H9 (cell line): ENCODE data around the gene BRCA1. TPM values are rescaled to one million over a fixed set of nuclear protein-coding genes. Genes with fewer than 3 reads are reported as not detected.
"Not testable (repeated sequence)": the region's sequence is repeated elsewhere in the genome, so short reads cannot be mapped to it uniquely, and the experiment has no call there.

ENCODE experiments used
- DNase-seq: peaks from one replicate; pipeline ENCODE4 v3.0.0-alpha.2; 2017
- H2AFZ ChIP-seq: one replicate; pipeline ENCODE4 v1.6.1; 2013; ENCODE audit warnings: mild to moderate bottlenecking, low read length, control low read depth, moderate library complexity
- H2AK5ac ChIP-seq: 2 replicates; pipeline ENCODE4 v1.6.1; 2013; ENCODE audit warnings: low read length, control low read depth, mixed read lengths; ENCODE audit not compliant: insufficient read length
- H2BK120ac ChIP-seq: one replicate; pipeline ENCODE4 v1.6.1; 2013; ENCODE audit warnings: low read depth, mild to moderate bottlenecking, low read length, control low read depth, inconsistent platforms; ENCODE audit not compliant: poor library complexity, severe bottlenecking
- H2BK12ac ChIP-seq: 2 replicates; pipeline ENCODE4 v1.6.1; 2013; ENCODE audit warnings: low read length, control low read depth, mixed read lengths, low read depth; ENCODE audit not compliant: insufficient read length
- H2BK15ac ChIP-seq: 2 replicates; pipeline ENCODE4 v1.6.1; 2013; ENCODE audit warnings: low read depth, low read length, control low read depth
- H2BK20ac ChIP-seq: one replicate; pipeline ENCODE4 v1.6.1; 2013; ENCODE audit warnings: low read depth, mild to moderate bottlenecking, low read length, control low read depth, inconsistent platforms; ENCODE audit not compliant: poor library complexity, severe bottlenecking
- H2BK5ac ChIP-seq: 2 replicates; pipeline ENCODE4 v1.6.1; 2013; ENCODE audit warnings: low read length, control low read depth, mixed read lengths; ENCODE audit not compliant: insufficient read length
- H3K14ac ChIP-seq: 2 replicates; pipeline ENCODE4 v1.6.1; 2013; ENCODE audit warnings: low read length, control low read depth; ENCODE audit not compliant: insufficient read depth
- H3K18ac ChIP-seq: 2 replicates; pipeline ENCODE4 v1.6.1; 2013; ENCODE audit warnings: low read depth, mild to moderate bottlenecking, mixed read lengths, low read length, control low read depth; ENCODE audit not compliant: insufficient read length
- H3K23ac ChIP-seq: 2 replicates; pipeline ENCODE4 v1.6.1; 2013; ENCODE audit warnings: low read length, control low read depth, mixed read lengths, low read depth; ENCODE audit not compliant: insufficient read length
- H3K23me2 ChIP-seq: 2 replicates; pipeline ENCODE4 v1.6.1; 2013; ENCODE audit warnings: low read depth, mild to moderate bottlenecking, mixed read lengths, low read length, control low read depth; ENCODE audit not compliant: insufficient read length, poor library complexity, severe bottlenecking
- H3K27ac ChIP-seq: 2 replicates; pipeline ENCODE4 v1.5.1; 2013; ENCODE audit warnings: low read length, control low read depth, mixed read lengths, low read depth; ENCODE audit not compliant: insufficient read length
- H3K27me3 ChIP-seq: 2 replicates; pipeline ENCODE4 v1.6.1; 2013; ENCODE audit warnings: low read length, control low read depth, inconsistent platforms; ENCODE audit not compliant: insufficient read depth
- H3K4ac ChIP-seq: 2 replicates; pipeline ENCODE4 v1.6.1; 2013; ENCODE audit warnings: low read depth, mild to moderate bottlenecking, control low read depth, inconsistent platforms, low read length, moderate library complexity
- H3K4me1 ChIP-seq: 2 replicates; pipeline ENCODE4 v1.6.1; 2013; ENCODE audit warnings: low read length, control low read depth, inconsistent platforms; ENCODE audit not compliant: insufficient read depth
- H3K4me2 ChIP-seq: 2 replicates; pipeline ENCODE4 v1.6.1; 2013; ENCODE audit warnings: low read length, control low read depth, mixed read lengths; ENCODE audit not compliant: insufficient read length, insufficient read depth
- H3K56ac ChIP-seq: 2 replicates; pipeline ENCODE4 v1.6.1; 2013; ENCODE audit warnings: low read depth, mild to moderate bottlenecking, mixed read lengths, low read length, control low read depth; ENCODE audit not compliant: insufficient read length
- H3K79me1 ChIP-seq: 2 replicates; pipeline ENCODE4 v1.6.1; 2013; ENCODE audit warnings: low read depth, mild to moderate bottlenecking, moderate library complexity, low read length, control low read depth, inconsistent platforms; ENCODE audit not compliant: insufficient read depth, poor library complexity, severe bottlenecking
- H3K79me2 ChIP-seq: 2 replicates; pipeline ENCODE4 v1.6.1; 2013; ENCODE audit warnings: low read length, control low read depth, inconsistent platforms; ENCODE audit not compliant: insufficient read depth
- H3K9ac ChIP-seq: 2 replicates; pipeline ENCODE4 v1.6.1; 2013; ENCODE audit warnings: low read length, control low read depth, mixed read lengths; ENCODE audit not compliant: insufficient read length; ENCODE audit errors: extremely low read depth
- H3K9me3 ChIP-seq: one replicate; pipeline ENCODE4 v1.6.1; 2013; ENCODE audit warnings: low read depth, low read length, inconsistent platforms; ENCODE audit not compliant: control insufficient read depth
- H3T11ph ChIP-seq: one replicate; pipeline ENCODE4 v1.6.1; 2013; ENCODE audit warnings: mild to moderate bottlenecking, low read length, control low read depth, inconsistent platforms
- H4K20me1 ChIP-seq: one replicate; pipeline ENCODE4 v1.6.1; 2013; ENCODE audit not compliant: control insufficient read depth, insufficient read length, insufficient read depth
- H4K5ac ChIP-seq: 2 replicates; pipeline ENCODE4 v1.6.1; 2013; ENCODE audit warnings: low read depth, mild to moderate bottlenecking, mixed read lengths, low read length, control low read depth; ENCODE audit not compliant: insufficient read length
- H4K8ac ChIP-seq: replicated peaks from 2 replicates; pipeline ENCODE4 v1.6.1; 2013; ENCODE audit warnings: low read length, control low read depth, mixed read lengths, low read depth; ENCODE audit not compliant: insufficient read length
- H4K91ac ChIP-seq: 2 replicates; pipeline ENCODE4 v1.6.1; 2013; ENCODE audit warnings: low read depth, mild to moderate bottlenecking, moderate library complexity, mixed read lengths, low read length, control low read depth; ENCODE audit not compliant: insufficient read length
- H3K27ac Mint-ChIP-seq, 3 experiments: 2 replicates in 2 of 3; 3 replicates in 1 of 3; pipeline ENCODE4 v1.8.0; 2020 to 2021; ENCODE audit warnings: mixed read lengths in 3 of 3, mild to moderate bottlenecking in 1 of 3, moderate library complexity in 1 of 3
- H3K27me3 Mint-ChIP-seq: 2 replicates; pipeline ENCODE4 v1.8.0; 2021; ENCODE audit warnings: low read depth, mild to moderate bottlenecking, moderate library complexity, mixed read lengths
- H3K36me3 Mint-ChIP-seq, 3 experiments: 2 replicates in 2 of 3; 3 replicates in 1 of 3; pipeline ENCODE4 v1.8.0; 2020 to 2021; ENCODE audit warnings: low read depth in 3 of 3, mixed read lengths in 3 of 3; ENCODE audit not compliant: insufficient read depth in 1 of 3
- H3K4me1 Mint-ChIP-seq, 2 experiments: 2 replicates each; pipeline ENCODE4 v1.8.0; 2020; ENCODE audit warnings: mixed read lengths in 2 of 2
- H3K4me3 Mint-ChIP-seq, 2 experiments: 2 replicates in 1 of 2; 3 replicates in 1 of 2; pipeline ENCODE4 v1.8.0; 2020 to 2021; ENCODE audit warnings: mild to moderate bottlenecking in 2 of 2, mixed read lengths in 2 of 2, moderate library complexity in 1 of 2
- H3K9me3 Mint-ChIP-seq, 2 experiments: 2 replicates in 1 of 2; 3 replicates in 1 of 2; pipeline ENCODE4 v1.8.0; 2020; ENCODE audit warnings: mild to moderate bottlenecking in 2 of 2, mixed read lengths in 2 of 2, moderate library complexity in 1 of 2
- CTCF ChIP-seq: fragments of 200-600 bp; sonication (generic); conservative IDR thresholded peaks from 3 replicates; pipeline ENCODE4 v1.8.0; 2021; ENCODE audit warnings: antibody characterized with exemption, mild to moderate bottlenecking
- WGBS: extraction: QIAGEN DNeasy Blood & Tissue Kit; methylation state at CpG from one replicate; pipeline ENCODE4 v1.1.7; 2013; ENCODE audit warnings: missing lambda C conversion rate, low lambda C conversion rate, mixed read lengths; ENCODE audit not compliant: insufficient read length; ENCODE audit errors: extremely low coverage; 5-methylcytosine and 5-hydroxymethylcytosine counted together
- total RNA-seq: library from RNA; stranded (reverse); gene quantifications from 2 replicates; pipeline ENCODE4 v1.2.1, GENCODE V29; 2021

Gene BRCA1
- total RNA-seq, 1 experiment from 2014 or later = 32.3 TPM

GRCh38 chr17:43169561-43170139 is 44.5 kb upstream of the BRCA1 start:
- Histone ChIP-seq H3K23ac (no peak overlapping the region), H2AK5ac (no peak overlapping the region), H3K79me2 (no peaks in the 10 kb centered on the region), H2BK12ac (no peak overlapping the region), H3K14ac (peak overlapping the region; percentile 82; the same call in 1 of the 2 replicates), H3K56ac (no peak overlapping the region), H3K4me1 (no peaks in the 10 kb centered on the region), H3K79me1 (peaks cover 5% of the 10 kb centered on the region), H4K91ac (no peak overlapping the region), H3K9me3 (no peaks in the 10 kb centered on the region), H3K23me2 (peaks cover 19% of the 10 kb centered on the region), H2AFZ (no peak overlapping the region), H3K27ac (peak overlapping the region; percentile 53), H2BK15ac (no peak overlapping the region), H3K27me3 (no peaks in the 10 kb centered on the region), H3T11ph (no peak overlapping the region), H4K5ac (no peak overlapping the region), H4K20me1 (no peaks in the 10 kb centered on the region), H2BK20ac (no peak overlapping the region), H3K18ac (peak overlapping the region; percentile 73), H4K8ac (no peak overlapping the region), H3K4ac (no peak overlapping the region; the same call in 1 of the 2 replicates), H2BK120ac (no peak overlapping the region), H3K4me2 (peak overlapping the region; percentile 94), H3K9ac (peak overlapping the region; percentile 65), H2BK5ac (peak overlapping the region; percentile 15)
- no peak for TF ChIP-seq CTCF
- peaks cover 8 to 10% of the 10 kb centered on the region in 2 experiments for H3K4me1 Mint-ChIP-seq
- no peak overlapping the region for H3K27ac Mint-ChIP-seq
- peaks cover 2 to 8% (median 6%) of the 10 kb centered on the region in 3 experiments; a peak in 5 of 7 replicates for H3K36me3 Mint-ChIP-seq
- H3K9me3 Mint-ChIP-seq = no peaks in the 10 kb centered on the region
- WGBS = no CpG with 5 or more reads among the region's 29 CpGs
- H3K4me3 Mint-ChIP-seq = no peak overlapping the region
- peak; percentile 54 for DNase-seq
- no peaks in the 10 kb centered on the region for H3K27me3 Mint-ChIP-seq

GRCh38 chr17:43165971-43166370 is 40.8 kb upstream of the BRCA1 start:
- H3K27ac Mint-ChIP-seq = peak overlapping the region in 2 of 3 experiments; percentile 1 to 11; a peak in 2 of 7 replicates
- not testable (repeated sequence) for H3K9me3 Mint-ChIP-seq

More at GRCh38 chr17:43165971-43166370, 40.8 kb upstream of the BRCA1 start:
- not testable (repeated sequence) for H2BK12ac ChIP-seq, H3K27ac ChIP-seq, H4K5ac ChIP-seq, DNase-seq, H2BK15ac ChIP-seq, H2BK120ac ChIP-seq, H3K4me1 Mint-ChIP-seq, H2BK20ac ChIP-seq, H3K9ac ChIP-seq, H2AK5ac ChIP-seq, H3K9me3 ChIP-seq, H3K56ac ChIP-seq, H3K27me3 Mint-ChIP-seq, H3K4me2 ChIP-seq, H3K18ac ChIP-seq, H3K4me3 Mint-ChIP-seq, H3T11ph ChIP-seq, H3K79me1 ChIP-seq, H3K14ac ChIP-seq, H3K79me2 ChIP-seq, H4K8ac ChIP-seq, H2BK5ac ChIP-seq, H3K4ac ChIP-seq, H3K4me1 ChIP-seq, H2AFZ ChIP-seq, H4K91ac ChIP-seq, H3K23ac ChIP-seq, H3K27me3 ChIP-seq, H4K20me1 ChIP-seq
- H3K36me3 Mint-ChIP-seq = peaks cover 3 to 18% (median 15%) of the 10 kb centered on the region in 3 experiments; a peak in 5 of 7 replicates
- H3K23me2 ChIP-seq = peaks cover 15% of the 10 kb centered on the region
